AG04449 (cell line): ENCODE results near the gene MPL.
A peak's percentile ranks its signal among the peaks of the same experiment; 100 is the strongest.

Source experiments
- CTCF ChIA-PET: fragments of 350-600 bp; formaldehyde crosslinking; extraction: SDS; loops from one replicate; lab custom pipeline; 2021; ENCODE audit warnings: antibody characterized with exemption; lab: Yijun Ruan, JAX
- POLR2A ChIA-PET: fragments of 400-600, 350-600 bp; formaldehyde crosslinking; extraction: SDS; loops from one replicate; lab custom pipeline; 2020; ENCODE audit warnings: antibody characterized with exemption, inconsistent platforms; lab: Yijun Ruan, JAX
- DNase-seq: peaks from one replicate; pipeline ENCODE4 v3.0.0-alpha.2; 2010; ENCODE audit warnings: low read depth, low spot score
- H3K4me3 ChIP-seq: 2 replicates; pipeline ENCODE4 v1.5.1; 2011; ENCODE audit warnings: low read depth, mild to moderate bottlenecking, control low read depth, low read length
- CTCF ChIP-seq: IDR thresholded peaks from one replicate; pipeline ENCODE4 v1.5.1; 2011; ENCODE audit warnings: mild to moderate bottlenecking, moderate library complexity, low read length, control low read depth, inconsistent platforms; ENCODE audit not compliant: insufficient read depth; ENCODE audit errors: missing control alignments

MPL gene

GRCh38 chr1:43365678-43366077 lies 28.1 kb downstream of the MPL start:
- peak overlapping the region; percentile 33 for H3K4me3 ChIP-seq
- ChIA-PET CTCF (interaction anchor here (0.8 to 1.4 kb wide), 3 partner anchors 12 to 139 kb away, joined by 3 to 5 read pairs (median 3); no protein-coding TSS in a partner anchor), POLR2A (no interaction called here)
- DNase-seq: no peak
- no peak for TF ChIP-seq CTCF

DNA sequence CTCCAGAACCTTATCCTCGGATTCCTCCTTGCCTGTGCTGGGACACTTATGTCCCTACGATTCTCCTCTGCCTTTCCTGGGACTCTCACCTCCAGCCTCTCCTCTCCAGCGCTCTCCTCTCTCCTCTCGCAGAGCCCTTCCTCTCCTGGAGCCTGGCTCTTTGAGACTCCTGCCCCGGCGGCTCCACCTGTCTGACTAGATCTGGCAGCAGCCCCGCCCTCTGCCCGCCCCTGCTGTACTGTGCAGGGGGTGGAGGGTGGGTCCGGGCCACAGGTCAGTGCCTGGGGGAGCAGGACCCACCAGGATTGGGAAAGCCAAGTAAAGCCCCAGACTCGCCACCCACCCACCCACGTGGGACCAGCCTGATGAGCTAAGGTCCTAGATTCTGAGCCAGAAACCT lies 28.6 kb downstream of the MPL start:
- ChIA-PET POLR2A (no interaction called here), CTCF (interaction anchor here (1.0 to 1.4 kb wide), 2 partner anchors 13 to 139 kb away, joined by 3 to 5 read pairs; no protein-coding TSS in a partner anchor)
- no peak for DNase-seq
- TF ChIP-seq CTCF: no peak
- H3K4me3 ChIP-seq: peak overlapping the region; percentile 74

DNA sequence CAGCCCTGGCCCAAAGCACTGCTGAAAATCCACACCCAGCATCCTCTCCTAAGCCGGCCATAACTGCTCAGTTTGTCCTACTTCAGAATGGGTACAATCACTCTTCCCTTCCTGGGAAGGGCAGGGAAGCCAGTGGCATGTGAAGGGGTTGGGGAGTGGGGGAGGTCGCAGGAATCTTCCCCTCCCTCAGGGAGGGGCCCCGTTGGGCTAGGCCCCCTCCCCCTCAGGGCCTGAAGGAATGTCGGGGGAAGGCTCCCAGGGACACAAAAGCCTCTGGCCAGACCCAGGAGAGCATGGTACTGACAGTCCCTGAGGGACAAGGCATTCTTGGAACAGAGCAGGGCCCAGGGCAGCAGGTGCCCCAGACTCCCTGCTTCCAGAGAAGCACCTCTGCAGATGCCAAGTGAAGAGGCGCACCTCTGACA lies 29.0 kb downstream of the MPL start:
- H3K4me3 ChIP-seq: peak overlapping the region; percentile 74
- ChIA-PET POLR2A (interaction anchor here (2.5 kb wide), 1 partner anchor 8 kb away, joined by 18 read pairs; the partner anchor contains the start of gene CDC20), CTCF (no interaction called here)
- no peak for DNase-seq
- no peak for TF ChIP-seq CTCF

DNA sequence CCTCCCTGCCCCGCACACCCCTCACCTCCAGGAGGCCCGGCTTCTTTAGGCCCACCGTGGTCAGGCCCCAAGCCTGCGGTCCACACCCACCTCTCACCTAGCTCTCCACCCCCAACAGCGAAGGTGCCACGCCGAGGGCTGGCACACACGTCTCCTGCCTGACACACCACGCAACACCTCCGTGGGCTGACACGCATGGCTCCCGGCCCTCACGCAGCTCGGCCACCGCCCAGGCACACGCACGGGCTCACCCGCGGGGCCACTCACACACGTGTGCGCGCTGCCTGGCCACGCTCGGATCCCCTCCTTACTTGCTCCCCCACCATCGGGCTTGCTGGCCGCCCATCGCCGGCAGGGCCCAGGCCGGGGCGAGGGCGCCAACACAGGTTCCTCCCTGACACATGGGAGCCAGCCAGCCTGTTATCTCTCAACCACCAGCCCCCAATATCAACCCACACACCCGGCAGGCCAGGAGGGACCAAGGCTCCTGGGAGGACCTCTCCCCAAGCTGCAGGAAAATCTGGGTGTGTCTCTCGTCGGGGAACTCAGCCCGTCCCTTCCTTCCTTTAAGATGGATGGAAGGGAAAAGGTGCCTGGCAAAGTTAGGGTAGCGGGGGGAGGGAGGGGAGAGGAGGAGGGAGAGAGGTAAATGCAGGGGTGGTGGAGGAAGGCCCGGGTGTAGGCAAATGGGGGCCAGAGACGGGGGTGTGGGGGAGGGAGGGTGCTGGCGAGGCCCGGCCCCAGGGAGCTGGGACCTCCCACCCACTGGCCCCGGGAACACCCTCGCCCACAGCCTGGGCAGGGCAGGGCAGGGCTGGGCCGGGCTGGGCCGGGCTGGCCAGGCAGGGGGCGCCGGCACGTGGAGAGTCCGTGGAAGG lies 29.6 kb downstream of the MPL start:
- POLR2A ChIA-PET: interaction anchor here (1.4 to 2.5 kb wide), 5 partner anchors 9 to 161 kb away, joined by 5 to 18 read pairs (median 8); partner anchors contain the start of gene CDC20
- CTCF ChIA-PET: interaction anchor here (0.8 to 1.3 kb wide), 4 partner anchors 9 to 139 kb away, joined by 3 to 15 read pairs (median 4); partner anchors contain the start of gene CDC20
- TF ChIP-seq CTCF: no peak
- no peak for DNase-seq
- H3K4me3 ChIP-seq: peak overlapping the region; percentile 74

DNA sequence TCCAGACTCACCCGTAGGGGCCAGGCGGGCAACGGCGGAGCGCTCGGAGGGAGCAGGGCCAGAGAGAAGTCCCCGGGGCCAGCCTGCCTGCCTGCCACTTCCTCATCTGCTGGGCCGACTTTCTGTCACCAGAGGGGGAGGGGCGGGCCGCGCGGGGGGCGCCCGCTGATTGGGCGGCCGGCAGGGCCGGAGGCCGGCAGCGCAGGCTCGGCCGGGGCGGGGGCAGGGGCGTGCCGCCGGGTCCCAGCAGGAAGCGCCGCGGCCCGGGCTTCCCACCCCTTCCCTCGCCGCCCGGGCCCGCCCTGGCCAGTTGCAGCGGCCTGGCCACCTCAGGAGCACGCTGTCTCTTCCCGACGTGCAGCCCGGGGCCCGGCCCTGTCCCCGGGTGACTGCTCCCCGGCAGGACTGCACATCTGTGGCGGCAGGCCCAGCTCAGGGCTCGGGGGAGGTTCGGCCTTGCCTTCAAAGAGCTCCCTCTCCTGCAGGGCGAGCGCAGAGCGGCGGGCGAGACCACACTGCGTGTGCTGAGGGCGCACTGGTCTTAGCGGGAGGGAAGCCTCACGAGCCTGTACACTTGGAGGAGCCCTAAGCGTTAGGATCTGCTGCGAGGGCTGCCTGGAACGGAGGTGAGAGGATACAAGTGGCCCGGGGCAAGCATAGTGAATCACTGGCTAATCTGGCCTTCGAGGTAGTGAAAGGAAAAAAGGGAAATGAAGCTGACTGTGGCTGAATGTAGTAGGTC lies 30.5 kb downstream of the MPL start, which contains the start of gene ELOVL1:
Gene ELOVL1 (minus strand): TSS at position 108 of the 742 bp plus-strand sequence. CDS start 2,402 bp downstream, outside the sequence.
- DNase-seq: no peak
- TF ChIP-seq CTCF: peak; percentile 45
- H3K4me3 ChIP-seq: peak within 1 kb of the TSS; percentile 74
- CTCF ChIA-PET: interaction anchor here (0.7 to 1.4 kb wide), 8 partner anchors 9 to 1328 kb away, joined by 3 to 15 read pairs (median 4); partner anchors contain the start of gene CDC20
- POLR2A ChIA-PET: interaction anchor here (1.4 to 2.5 kb wide), 5 partner anchors 10 to 162 kb away, joined by 5 to 18 read pairs (median 8); partner anchors contain the start of gene CDC20
